ENCODE results near the gene CFAP91.

DNA sequence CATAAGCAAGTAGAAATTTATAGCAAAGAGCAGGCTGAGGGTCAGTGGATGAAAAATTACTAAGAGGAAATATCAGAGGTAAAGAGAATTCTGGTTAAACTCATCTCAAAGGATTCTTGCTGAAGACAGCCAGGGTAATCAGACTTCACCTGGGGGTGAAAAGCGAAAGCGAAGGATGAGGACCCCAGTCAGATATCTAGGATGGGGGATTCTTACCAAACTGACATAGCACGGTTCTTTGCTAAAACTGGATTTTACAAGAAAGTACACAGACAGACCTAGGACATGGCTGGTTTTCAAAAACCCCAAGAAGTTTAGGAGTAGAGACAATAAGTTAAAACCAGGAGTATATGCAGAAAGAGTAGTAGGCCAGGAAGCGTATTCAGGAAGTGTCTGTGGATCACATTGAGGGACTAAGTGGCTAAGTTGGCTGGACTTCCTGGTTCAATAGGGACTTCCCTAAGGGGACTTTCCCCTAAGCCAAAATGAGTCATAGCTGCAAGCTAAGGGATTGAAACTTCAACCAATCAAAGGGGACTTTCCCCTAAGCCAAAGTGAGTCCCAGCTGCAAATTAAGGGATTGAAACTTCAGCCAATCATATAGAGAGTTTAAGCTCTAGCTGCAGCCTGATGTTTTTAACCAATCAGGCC is 2.4 kb upstream of the CFAP91 start:
- no peak for TF ChIP-seq CTCF (conservative IDR thresholded peaks at IDR 0.05 in 1 of 2, IDR thresholded peaks at IDR 0.05 in 1 of 2; ENCODE audit: extremely low read depth in 1 of 2, insufficient read depth in 1 of 2, low read depth in 1 of 2, low read length in 2 of 2)
- TF ChIP-seq EZH2 (IDR thresholded peaks at IDR 0.05; ENCODE audit: borderline replicate concordance, low read length): no peak
